Cerebellar cortex (tissue), 1 donor: ENCODE measurements around the gene TCF20.

Experiments
- DNase-seq: peaks from one replicate; pipeline ENCODE4 v3.0.0-alpha.2; 2015; ENCODE audit warnings: low spot score

The TCF20 gene

DNA sequence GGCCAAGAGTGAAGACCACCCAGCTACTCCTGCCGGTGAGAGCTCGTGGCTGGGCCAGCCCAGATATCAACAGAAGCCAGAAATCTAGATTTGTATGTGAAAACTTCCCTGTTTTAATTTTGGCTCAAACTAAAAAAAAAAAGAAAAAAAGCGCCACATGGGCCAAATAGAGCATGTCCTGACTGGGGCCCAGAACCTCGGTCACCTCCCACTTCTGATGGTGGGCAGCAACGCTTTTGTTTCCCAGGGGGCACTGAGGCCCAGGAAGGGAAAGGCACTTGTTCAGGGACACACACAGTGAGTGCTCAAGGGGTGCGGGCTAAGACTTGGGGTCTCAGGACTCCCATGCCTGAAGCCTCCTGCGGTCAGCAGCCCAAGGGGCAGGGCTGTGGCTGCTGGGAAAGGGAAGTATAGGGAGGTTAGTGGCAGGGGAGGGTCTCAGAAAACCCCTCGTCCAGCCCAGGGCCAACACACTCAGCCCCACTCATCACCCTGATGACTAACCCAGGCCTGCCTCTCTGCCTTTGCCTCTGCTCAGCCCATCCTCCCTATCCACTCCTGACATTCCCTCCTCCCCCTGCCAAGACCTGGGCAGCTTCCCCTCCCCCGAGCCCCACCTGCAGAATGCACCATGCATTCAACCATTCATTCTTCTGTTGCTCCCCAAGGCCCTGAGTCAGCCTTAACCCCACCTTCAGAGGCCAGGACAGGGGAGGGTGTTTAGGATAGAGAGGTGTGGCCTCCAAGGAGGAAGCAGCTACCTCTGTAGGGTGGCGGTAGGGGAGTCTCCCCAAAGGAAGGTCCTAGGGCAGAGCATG is 30.0 kb upstream of the TCF20 start:
- DNase-seq = no peak

DNA sequence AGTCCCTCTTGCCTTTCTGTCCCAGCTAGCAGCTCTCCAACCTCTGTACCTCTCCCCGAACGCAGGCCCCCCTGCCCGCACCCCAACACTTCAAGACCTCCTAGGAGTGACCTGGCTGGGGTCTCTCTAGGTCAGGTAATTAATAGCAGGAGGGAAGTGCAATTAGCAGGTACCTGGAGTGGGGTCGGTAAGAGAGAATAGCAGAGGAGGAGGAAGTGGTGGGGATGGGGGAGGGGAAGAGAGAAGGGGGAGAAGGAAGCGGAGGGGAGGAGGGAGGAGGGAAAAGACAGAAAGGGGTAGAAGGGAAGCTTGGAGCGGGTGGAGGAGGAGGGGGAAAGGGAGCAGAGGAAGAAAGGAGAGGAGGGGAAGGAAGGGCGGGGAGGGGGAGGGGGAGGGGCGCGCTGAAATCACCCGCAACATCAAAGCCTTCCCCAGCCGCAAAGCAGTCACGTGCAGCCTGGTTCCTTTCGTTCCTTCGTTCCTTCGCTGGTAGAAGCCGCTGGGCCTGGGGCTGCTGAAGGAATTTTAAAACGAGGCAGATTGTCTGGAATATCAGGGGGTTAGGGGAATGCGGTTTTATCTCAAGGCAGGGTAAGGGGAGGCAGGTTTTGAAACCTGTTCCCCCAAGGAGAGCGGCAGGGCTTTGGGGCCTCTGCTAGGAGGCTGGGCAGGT is 29.3 kb upstream of the TCF20 start:
- no peak for DNase-seq

DNA sequence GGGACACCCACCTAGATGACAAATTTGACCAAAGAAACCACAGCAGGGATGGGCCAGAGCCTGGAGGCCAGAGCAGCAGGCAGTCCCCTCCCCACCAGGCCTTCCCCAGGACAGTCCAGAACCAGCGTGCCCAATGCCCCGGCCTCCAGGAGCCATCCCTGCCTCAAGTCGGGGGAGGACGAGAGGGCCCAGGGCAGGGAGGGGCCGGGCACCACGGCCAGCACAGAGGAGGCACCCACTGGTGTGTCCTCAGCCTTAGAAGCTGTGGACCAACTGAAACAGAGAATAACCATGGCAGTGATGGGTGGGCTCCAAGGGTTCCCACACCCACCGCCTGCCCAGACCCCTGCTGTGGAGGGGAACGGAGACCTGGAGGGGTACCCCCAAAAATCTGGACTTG is 28.3 kb upstream of the TCF20 start:
- DNase-seq = no peak

DNA sequence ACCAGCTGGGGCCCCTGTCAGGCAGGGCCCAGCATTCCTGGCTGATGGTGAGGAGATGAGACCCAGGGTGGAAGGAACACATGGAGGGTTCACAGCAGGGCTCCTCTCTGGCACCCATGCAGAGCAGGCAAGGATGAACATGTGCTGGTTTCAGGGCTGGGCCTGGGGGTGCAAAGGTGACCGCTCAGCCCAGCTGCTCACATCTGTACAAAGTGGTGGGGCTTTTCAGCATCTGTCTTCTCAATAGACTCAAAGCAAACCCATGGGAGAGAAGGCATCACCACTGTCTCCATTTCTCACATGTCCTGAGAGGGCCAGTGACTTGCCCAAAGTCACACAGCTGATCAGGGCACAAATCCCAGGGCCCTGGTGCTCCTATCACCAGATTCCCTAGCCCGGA is 27.3 kb upstream of the TCF20 start:
- no peak for DNase-seq

DNA sequence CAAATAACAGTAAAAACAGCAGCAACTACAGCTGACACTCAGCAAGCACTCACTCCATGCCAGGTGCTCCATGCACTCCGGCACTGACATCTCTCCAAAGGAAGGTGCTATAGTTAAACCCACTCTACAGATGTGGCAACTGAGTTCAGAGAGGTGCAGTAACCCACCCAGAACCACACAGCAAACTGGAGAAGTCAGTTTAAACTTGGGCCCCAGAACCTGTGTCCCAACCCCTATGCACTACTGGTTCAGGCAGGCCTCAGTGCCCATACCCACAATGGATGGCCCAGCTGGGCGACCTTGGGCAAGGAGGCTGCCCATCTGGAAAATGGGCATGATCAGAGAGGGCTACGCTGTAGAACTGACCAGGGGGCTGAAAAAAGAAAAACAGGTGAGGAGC is 26.4 kb upstream of the TCF20 start:
- no peak for DNase-seq

DNA sequence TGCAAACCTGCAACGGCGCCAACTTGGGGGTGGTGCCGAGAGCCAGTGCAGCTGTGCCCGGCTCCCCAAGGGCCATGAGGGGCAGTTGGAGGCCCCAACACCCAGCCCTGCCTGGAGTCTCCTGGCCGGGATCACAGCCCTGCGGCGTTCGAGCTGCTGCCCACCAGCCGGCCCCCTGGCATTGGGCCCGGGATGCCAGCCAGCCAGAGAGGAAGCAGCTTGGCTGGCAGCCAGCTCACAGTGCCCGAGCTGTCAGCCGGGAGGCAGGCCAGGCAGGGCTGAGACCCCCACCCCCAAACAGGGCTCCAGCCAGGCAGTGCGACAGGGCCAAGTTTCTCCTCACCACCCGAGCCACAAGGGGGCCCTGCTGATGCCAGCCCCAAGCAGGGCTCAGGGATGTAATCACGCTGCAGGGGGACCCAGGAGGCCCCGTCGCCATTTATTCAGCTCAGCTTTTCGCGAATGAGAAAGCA is 26.0 kb upstream of the TCF20 start:
- DNase-seq = peak; percentile 39

DNA sequence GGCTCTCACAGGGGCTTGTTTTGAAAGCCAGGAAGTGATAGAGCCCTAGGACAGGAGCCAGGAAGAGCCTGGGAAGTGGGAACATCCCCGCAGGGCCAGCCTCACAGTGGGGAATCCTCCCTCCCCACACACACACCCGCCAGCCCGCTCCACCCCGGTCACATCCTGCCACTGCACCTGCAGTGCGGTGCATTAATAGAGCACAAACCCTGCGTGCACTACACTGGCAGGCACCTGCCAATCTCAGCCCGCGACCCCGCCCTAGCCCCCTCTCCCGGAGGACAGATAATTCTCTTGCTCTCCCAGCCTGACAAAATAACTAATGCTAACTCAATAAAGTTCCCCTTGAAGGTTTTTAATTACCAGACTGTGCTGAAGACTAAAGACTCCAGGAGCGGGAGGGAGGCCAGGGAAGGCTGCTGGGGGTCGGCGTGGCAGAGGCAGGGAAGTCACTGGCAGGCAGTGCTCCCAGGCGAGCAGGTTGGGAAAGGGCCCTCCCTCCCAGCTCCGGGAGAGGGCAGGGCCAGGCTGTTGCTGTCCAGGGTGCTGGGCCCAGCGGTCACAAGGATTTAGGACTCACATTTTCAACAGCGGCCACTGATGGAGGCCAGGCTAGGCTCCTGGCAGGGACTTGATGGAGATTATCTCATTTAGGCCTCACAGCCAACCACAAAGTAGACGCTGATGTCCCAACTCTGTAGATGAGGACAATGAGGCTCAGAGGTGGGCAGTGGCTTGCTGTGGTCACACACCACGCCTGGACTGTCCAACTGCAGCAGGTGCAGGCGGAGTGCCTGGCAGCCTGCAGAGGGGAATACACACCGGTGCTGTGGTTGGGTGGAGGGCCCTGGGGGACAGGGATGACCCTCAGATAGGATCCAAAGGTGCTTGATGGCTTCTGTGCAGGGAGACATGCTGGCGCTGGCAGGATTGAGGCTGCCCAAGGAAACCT is 23.9 kb upstream of the TCF20 start:
- DNase-seq = no peak

DNA sequence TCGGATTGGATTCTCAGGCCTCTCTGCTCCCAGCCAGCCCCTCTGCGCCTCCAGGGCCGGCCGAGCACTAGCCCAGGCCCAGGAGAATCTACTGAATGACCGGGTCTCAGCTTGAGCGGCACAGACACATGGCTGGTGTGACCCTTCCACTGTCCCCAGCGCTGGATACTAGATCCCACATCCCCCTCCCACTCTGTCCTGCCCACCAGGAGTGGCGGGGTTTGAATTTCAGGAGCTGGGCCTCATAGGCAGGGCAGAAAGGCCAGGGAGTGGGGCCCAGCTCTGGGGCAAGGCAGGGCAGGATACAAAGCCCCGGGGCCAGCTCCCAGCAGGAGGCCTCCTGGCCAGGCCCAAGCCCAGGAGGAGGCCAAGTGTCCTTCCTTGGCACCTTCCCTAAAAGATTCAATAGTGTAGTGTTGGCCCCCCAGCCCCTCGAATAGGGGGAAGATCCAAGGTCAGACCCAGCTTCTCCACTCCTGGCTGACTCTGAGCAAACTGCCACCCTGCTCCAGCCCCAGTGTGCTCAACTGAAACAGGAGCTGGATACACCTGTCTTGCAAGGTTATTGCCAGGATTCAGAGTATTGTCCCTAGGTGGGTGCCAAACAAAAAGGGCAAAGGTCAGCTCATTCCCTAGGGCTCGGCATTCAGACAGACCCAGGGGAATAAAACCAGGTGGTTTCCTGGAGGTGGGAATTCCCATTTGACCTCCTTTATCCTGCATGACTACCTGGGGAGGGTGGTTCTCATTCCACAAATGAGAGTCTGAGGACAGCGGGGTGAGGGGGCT is 22.5 kb upstream of the TCF20 start:
- no peak for DNase-seq

DNA sequence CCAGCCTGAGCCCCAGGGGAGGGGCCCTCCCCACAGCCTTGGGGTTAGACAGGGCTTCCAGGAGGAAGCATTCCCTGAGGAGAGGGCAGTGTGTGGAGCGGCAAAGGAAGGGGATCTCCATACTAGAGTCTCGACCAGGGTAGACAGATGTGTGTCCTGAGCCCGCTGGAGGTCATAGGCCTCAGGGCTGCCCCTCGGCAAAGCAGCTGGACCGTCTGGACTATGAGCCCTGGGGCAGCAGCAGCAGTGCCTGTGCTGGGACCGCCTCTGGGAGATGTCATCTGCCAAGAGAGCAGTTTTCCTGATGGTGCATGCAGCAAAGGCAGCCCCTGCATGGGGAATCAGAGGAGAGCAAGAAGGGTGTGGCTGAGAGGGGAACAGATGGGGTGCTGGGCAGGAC is 20.8 kb upstream of the TCF20 start:
- DNase-seq = no peak

DNA sequence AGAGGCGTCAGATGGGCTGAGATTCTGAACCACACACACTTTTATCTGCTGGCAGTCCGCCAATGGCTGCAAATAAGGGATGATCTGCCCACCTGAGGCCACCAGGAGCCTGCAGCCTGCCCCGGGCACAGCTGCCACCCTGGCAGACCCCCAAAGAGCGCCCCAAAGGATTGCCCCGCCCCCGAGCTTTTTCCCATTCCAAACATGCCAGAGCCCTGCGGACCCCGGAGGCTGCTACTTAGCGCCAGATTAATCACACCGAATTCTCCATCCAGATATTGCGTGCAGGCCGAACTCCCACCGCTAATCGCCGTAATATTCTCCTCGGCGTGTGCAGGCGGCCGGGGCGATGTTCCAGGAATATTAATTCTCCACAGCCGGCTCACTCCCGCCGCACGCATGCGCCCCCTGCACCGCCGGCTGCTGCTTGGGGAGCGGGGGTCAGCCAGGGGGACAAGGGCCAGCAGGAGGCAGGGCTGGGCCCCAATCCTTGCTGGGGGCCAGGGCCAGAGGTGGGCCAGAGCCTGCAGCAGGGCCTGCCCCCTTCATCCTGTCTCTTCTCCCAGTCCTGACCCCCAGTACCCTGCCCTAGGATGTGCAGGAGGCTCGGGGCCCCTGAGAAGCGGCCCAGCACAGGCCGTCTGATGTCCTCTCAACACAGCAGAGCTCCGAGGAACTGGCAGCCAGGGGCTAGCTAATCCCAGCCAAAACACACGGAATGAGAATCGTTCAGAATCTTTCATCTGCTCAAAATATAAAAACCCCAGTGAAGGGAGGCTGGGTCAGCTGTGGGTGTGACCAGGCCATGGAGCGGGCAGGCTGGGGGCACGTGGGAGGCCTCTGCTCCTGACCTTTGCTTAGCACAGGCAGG is 19.5 kb upstream of the TCF20 start:
- DNase-seq = peak; percentile 57

DNA sequence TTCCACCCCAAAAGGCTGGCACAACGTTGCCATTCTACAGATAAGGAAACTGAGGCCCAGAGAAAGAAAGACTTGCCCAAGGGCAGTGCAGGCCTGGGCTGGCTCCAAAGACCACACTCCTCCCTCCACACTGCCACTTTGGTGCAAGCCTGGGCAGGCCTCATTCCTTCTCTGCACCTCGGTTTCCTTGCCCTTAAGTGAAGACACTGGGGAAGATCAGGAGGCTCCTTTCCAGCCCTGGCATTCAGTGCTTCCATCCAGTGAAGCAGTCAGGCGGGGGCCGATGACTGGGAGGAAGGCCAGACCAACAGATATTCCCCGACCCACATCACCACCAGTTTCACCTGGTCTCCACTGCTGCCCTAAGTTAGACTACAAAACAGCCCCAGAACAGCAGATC is 18.3 kb upstream of the TCF20 start:
- DNase-seq = no peak

DNA sequence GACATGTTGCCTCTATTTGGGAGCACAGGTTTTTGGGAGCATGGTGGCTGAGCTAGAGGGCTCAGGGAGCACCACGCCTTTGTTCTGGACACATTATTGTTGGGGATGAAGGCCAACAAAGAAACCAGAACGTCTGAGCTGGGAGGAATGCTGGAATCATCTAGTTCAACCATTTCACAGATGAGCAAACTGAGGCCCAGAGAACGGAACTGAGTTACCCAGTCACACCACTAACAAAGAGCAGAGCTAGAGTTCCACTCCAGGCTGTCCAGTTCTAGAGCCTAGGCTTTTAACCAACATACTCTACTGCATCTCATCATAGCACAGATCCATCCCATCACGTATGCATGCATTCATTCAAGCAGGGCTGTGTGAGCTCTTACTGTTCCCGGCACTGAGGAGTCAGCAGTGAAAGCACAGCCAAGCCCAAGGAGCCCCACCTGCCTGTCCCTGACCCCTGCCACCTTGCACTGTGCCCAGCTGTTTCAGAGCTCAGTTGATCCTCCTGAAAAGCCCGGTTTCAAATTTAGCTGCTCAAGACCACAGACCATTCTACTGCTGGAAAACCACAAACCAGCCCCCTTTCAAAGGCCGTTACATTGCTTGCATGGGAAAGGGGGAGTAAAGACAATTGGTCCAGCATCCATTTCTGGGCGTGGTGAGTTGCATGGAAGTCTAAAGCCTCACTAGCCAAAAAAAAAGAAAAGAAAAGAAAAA is 16.9 kb upstream of the TCF20 start:
- no peak for DNase-seq

DNA sequence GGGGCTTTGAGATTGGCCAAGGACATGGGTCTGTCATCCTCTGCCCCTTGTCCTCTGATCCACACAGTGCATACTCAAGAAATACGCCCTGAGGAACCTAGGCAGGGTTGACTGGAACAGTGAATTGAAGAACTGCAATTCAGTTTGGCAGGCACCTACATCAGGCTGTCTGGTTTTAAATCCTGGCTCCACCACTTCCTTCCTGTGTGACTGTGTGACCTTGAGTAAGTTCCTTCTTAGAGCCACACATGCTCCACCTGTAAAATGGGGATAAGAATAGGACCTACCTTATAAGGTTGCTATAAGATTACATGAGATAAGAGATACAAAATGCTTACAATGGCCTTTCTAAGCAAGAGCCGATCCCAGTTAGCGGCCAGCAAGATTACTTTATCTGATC is 15.8 kb upstream of the TCF20 start:
- DNase-seq = no peak

DNA sequence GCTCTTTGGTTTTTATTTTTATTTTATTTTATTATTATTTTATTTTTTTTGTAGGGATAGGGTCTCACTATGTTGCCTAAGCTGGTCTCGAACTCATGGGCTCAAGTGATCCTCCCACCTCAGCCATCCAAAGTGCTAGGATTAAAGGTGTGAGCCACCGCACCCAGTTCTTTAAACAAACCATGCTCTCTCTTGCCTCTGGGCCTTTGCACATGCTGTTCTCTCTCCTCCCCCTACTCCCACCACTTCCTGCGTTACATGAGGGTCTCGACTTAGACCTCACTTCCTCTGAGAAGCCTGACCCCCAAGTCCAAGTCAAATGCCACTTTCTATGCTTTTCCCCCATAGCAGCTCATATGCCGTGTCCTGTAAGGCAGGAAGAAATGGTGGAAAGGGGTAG is 15.2 kb upstream of the TCF20 start:
- DNase-seq = no peak

DNA sequence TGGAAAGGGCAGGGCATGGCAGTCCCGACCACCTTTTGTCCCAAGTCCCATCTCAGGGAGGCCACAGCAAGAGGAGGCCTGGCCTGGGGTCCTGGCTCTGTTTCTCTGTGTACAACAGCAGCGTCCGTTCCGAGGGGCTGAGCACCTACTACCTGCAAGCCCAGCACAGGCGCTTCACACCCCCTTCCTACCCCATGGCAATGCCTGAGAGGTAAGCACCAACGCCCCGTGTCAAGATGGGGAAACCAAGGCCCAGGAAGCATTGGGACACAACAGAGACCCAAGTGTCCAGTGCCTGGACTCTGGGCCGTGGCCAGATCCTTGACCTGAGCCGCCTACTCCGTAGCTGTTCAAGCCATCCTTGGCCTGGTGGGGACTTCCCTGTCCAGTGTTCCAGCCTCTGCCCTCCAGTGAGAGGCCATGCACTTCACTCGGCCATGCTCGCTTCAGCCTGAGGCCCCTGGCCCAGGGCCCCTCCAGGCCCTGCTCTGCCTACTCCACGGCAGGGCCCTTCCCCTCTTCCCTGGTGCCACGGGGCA is 14.3 kb upstream of the TCF20 start:
- DNase-seq = no peak

DNA sequence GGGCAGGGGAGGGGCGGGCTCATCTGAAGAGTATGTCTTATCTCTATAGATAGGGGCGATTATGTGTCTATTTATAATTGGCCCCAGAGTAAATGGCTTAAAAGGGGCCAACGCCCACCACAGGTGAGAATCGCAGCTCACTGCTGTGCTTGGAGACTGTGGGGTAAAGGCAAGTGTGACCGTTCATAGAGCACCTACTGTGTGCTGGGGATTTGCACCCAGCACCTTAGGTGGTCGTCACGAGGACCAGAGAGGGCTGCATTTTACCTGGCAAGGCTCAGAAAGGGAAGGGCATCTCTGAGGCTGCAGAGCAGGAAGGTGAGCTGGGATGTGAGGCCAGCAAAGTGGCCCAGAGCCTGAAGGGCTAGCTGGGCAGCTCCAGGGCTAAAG is 13.7 kb upstream of the TCF20 start:
- no peak for DNase-seq

DNA sequence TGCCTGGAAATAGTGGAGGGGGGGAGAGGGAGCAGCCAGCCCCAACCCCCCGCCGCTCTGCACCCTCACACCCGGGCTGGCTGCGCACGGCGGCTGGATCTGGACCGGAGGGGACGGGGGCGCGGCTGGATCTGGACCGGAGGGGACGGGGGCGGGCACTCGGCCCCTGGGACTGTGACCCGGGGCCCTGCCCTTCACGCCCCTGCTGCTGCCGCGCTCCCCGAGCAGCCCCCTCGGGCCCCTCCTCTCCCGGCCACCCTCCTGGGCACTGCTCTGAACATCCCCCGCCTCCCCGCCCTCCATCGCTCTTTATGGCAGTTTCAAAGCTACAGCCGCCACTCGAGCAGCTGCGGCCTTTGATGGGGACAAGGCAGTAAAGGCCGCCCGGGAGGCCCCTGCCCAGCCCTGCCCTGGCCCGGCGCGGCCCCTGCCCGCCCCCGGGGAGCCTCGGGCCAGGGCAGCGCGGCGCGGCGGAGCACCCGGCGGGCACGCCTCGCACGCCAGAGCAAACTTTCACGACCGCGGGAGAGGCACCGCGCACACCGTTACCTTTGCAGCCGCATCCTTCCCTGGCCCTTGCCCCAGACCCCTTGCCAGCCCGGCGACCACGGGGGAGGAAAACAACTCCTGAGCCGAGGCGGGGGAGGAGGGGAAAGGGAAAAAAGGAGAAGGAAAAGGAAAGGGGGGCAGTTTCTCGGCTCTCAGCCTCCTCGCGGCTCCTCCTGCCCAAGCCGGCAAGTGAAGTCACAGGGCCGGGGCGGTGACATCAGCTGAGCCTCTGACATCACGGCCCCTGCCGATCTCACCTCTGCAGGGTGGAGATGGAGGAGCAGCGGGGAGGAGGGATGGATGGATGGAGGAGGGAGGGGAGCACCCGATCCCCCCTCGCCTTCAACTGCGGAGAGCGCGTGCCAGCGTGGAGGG is 13.1 kb upstream of the TCF20 start:
- no peak for DNase-seq

DNA sequence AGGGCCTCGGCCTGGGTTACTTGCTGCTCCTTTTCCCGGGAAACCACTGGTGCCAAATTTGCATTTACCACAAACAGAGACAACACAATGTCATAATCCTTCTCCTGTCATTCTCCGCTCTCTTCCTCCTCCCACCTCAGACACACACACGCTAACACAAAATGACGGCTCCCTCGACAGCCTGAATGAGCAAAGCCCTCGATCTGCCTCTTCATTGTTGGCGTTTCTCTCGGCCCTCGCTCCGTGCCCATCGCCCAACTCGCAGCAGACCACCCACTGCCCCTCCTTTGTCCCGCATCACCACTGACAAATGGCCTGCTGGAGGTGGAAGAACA is 12.5 kb upstream of the TCF20 start:
- no peak for DNase-seq
